GM12874 (cell line): ENCODE data around the gene CHCHD4.
A peak's percentile ranks its signal among the peaks of the same experiment; 100 is the strongest.

Experiments used
- TF ChIP-seq, protein P1 (sequence below): IDR thresholded peaks from 2 replicates; pipeline ENCODE4 v1.5.1; 2011; ENCODE audit warnings: low read depth, mild to moderate bottlenecking, control low read depth, low read length, moderate library complexity; ENCODE audit not compliant: insufficient read depth

Gene CHCHD4

DNA sequence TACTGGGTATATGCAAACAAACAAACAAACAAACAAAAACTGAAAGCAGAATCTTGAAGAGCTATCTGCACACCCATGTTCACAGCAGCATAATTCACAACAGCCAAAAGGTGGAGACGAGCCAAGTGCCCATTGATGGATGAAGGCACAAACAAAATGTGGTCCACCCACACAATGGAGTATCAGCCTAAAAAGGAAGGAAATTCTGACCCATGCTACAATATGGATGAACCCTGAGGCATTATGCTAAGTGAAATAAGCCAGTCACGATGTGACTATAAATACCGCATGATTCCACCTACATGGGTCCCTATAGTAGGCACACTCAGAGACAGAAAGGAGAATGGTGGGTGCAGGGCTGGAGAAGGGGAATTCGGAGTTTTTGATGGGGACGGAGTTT, 29.6 kb upstream of the CHCHD4 start:
- TF ChIP-seq, protein P1, sequence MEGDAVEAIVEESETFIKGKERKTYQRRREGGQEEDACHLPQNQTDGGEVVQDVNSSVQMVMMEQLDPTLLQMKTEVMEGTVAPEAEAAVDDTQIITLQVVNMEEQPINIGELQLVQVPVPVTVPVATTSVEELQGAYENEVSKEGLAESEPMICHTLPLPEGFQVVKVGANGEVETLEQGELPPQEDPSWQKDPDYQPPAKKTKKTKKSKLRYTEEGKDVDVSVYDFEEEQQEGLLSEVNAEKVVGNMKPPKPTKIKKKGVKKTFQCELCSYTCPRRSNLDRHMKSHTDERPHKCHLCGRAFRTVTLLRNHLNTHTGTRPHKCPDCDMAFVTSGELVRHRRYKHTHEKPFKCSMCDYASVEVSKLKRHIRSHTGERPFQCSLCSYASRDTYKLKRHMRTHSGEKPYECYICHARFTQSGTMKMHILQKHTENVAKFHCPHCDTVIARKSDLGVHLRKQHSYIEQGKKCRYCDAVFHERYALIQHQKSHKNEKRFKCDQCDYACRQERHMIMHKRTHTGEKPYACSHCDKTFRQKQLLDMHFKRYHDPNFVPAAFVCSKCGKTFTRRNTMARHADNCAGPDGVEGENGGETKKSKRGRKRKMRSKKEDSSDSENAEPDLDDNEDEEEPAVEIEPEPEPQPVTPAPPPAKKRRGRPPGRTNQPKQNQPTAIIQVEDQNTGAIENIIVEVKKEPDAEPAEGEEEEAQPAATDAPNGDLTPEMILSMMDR: no peak

DNA sequence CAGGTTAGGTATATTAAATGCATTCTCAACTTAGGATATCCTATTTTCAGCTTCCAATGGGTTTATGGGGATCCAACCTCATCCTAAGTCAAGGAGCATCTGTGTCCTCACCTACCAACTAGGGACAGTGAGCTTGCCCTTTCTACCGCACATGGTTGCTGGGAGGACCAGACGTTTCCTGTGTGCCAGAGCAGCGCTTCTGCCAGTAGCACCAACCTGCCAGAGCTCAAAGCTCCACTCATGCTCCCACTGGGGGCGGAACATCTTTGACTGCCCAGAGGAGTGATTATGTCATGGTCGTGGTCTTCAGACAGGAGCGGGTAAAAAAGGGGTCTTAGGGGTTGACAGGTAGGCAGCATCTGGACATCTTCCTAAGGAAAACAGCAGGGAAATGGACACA, 29.0 kb upstream of the CHCHD4 start:
- TF ChIP-seq, protein P1: no peak

DNA sequence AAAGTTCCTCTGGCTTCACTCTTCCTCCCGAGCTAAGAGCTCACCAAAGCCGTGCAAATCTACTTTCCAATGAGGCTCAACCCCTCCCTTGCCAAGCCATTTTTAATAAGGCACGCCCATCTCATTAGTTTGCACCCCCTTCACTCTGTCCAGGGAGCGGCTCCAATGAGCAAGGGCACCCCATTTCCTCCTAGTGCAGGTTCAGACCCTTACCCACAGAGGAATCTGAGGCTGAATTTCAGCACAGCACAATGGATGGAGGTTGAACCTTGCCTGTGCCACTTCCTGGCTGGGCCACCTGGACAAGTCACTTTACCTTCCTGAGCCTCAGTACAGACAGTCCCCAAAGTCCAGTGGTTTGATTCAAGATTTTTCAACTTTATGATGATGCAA, 28.3 kb upstream of the CHCHD4 start:
- TF ChIP-seq, protein P1: no peak

DNA sequence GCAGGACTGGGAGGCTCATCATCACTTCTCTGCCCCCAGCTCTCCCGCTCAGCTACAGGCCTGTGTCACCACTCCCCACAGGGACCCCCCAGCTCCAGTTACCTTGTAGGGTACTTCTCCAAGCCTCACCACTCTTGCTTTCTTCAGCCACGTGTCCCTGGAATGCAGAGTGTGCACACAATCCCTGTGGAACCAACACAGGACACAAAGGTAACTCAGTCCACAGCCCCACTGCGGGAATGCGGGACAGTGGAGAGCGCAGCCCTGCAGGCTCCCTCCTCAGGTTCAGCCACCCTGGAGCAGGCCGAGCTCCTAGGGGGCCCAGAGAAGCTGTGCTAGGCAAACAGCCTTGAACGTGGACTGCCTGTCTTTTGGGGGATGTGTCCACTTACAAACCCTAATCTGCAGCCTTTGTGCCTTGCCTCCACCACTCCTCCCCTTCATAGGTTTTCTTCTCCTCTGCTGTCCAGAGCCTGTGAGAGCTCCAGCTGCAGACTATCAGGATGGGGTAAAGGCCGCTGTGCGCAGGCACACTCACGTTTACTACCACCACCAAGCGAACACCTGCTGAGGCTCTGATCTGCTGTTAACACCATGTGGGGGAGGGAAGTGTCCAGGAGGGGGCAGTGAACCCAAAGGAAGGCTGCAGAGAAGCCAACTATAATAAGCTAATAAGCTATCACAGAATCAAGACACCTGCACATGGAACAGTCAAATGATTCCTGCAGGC, 27.7 kb upstream of the CHCHD4 start:
- TF ChIP-seq, protein P1: peak; percentile 29; the same call in 1 of the 2 replicates

DNA sequence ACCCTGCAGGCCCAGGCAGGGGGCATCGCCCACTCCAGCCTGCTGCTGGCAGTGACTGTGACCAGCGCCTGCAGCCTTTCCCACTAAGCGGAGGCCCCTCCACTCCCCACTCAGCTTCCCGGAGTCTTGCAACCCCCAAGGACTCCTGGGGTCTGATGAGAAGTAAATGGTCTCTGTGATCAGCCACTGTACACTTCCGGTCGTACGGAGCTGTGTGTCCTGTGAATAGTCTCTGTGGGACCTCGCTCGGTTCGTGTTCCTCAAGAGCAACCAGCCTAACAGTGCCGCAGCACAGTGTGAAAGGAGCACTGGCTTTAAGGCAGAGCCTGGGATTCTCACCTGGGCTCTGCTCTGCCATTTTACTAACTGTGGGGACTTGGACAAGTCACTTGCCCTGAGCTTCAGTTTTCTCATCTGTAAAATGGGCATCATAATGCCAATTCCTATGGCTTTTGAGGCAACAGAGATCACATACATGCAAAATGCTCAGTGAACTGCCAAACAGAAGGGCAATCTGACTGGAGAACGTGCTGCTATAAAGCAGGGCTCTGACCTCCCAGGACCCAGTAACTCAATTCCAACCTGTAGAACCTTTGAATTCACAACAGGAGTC, 26.9 kb upstream of the CHCHD4 start:
- TF ChIP-seq, protein P1: no peak

DNA sequence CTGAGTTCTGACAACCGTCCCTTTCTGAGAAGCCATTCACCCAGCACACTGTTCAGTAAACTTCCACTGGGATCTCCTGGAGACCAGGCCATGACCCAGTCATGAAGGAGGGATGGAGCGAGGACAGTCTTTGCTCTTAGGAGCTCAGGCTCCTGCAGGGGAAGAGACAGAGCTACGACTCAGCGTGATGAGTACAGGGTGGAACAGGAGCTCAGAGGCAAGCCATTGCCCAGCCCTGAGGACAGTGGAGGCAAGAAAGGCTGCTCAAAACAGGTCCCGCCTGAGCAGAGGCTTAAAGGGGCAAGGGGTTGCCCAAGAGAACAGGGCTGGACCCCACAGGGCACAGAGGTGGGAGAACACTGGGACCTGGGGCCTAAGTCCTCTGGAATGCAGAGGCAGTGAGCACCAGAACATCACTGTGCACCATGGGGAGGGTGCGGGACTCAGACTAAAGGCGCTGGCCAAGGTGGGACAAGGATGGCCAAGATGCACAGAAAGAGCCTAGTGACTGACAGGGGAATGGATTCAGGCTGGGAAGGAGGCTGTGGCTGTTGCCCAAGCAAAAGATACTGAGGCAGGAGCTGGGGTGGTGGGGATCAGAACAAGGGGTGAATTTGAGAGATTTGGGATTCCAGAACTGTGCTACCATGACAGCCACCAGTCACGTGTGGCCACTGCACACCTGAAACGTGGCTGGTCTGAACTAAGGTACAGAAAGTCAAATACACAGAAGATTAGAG, 26.0 kb upstream of the CHCHD4 start:
- TF ChIP-seq, protein P1: no peak

DNA sequence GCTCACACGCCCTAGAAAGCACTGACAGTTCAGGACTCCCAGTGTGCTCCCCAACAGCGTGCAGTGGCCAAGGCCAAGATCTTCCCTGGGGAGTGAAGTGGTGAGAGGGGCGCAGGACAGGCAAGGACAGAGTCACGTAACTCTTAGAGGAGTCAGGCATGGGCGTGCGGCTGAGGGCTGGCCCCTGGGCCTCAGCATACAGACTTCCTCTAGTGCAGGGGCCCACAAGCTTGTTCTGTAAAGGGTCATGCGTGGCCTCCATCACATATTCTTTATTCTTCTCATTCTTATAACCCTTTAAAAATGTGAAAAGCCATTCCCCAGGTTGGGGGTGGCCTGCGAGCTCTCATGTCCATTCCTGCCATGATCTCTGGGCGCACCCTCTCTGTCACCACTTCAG, 25.4 kb upstream of the CHCHD4 start:
- TF ChIP-seq, protein P1: no peak
